Endometrial microvascular endothelial cells (primary cell): Measurements from ENCODE around the gene KRTAP10-12. TPM values are rescaled to one million over a fixed set of nuclear protein-coding genes. Genes with fewer than 3 reads are reported as not detected.
"Not testable (repeated sequence)": the region's sequence is repeated elsewhere in the genome, so short reads cannot be mapped to it uniquely, and the experiment has no call there.

Source experiments
- in situ Hi-C: cut with HindIII; loops from 2 replicates; pipeline ENCODE4 v1.10.0; 2017; ENCODE audit warnings: low sequenced_read_pairs, low pct_unique_long_range_greater_than_20kb; ENCODE audit errors: inconsistent ontology term
- total RNA-seq: library from RNA; depleted of rRNA; stranded (reverse); fragments of >200 nt; gene quantifications from one replicate; pipeline ENCODE4 v1.2.3, GENCODE V29; 2015; ENCODE audit errors: inconsistent ontology term

Gene KRTAP10-12
- total RNA-seq, 1 donor from 2014 or later = not detected

GRCh38 chr21:44666401-44667320 lies 30.3 kb upstream of the KRTAP10-12 start, which contains the start of gene KRTAP12-2:
Gene KRTAP12-2 (minus strand): TSS chr21:44666927. CDS start chr21:44666886, 41 bp downstream.
- in situ Hi-C loops = no loop called here

GRCh38 chr21:44667612-44668011 lies 29.4 kb upstream of the KRTAP10-12 start:
- in situ Hi-C loops = no loop called here

GRCh38 chr21:44670642-44671432 lies 26.1 kb upstream of the KRTAP10-12 start:
- in situ Hi-C loops = no loop called here

- in situ Hi-C loops = no loop called here
Measured at GRCh38 chr21:44671911-44672310, 25.1 kb upstream of the KRTAP10-12 start.

- in situ Hi-C loops = no loop called here
Measured at GRCh38 chr21:44677881-44678280, 19.1 kb upstream of the KRTAP10-12 start.

GRCh38 chr21:44681152-44681551 lies 15.8 kb upstream of the KRTAP10-12 start:
- in situ Hi-C loops = no loop called here

GRCh38 chr21:44681861-44682579 lies 15.0 kb upstream of the KRTAP10-12 start, which contains the start of gene KRTAP12-1:
Gene KRTAP12-1 (minus strand): TSS chr21:44682163. CDS start chr21:44682123, 40 bp downstream.
- in situ Hi-C loops = no loop called here

- in situ Hi-C loops = no loop called here
Measured at GRCh38 chr21:44682580-44683151, 14.3 kb upstream of the KRTAP10-12 start.

- in situ Hi-C loops = no loop called here
Measured at GRCh38 chr21:44684077-44684476, 12.9 kb upstream of the KRTAP10-12 start.

- in situ Hi-C loops = no loop called here
Measured at GRCh38 chr21:44684483-44684882, 12.5 kb upstream of the KRTAP10-12 start.

- in situ Hi-C loops = not testable (repeated sequence)
Measured at GRCh38 chr21:44685050-44685449, 11.9 kb upstream of the KRTAP10-12 start.

GRCh38 chr21:44686000-44686781 lies 10.8 kb upstream of the KRTAP10-12 start:
- in situ Hi-C loops = no loop called here

GRCh38 chr21:44686843-44687561 lies 10.0 kb upstream of the KRTAP10-12 start:
- in situ Hi-C loops = no loop called here

- in situ Hi-C loops = no loop called here
Measured at GRCh38 chr21:44687671-44688070, 9.3 kb upstream of the KRTAP10-12 start.

- in situ Hi-C loops = not testable (repeated sequence)
Measured at GRCh38 chr21:44689740-44690139, 7.2 kb upstream of the KRTAP10-12 start.

GRCh38 chr21:44691686-44692085 lies 5.3 kb upstream of the KRTAP10-12 start:
- in situ Hi-C loops = no loop called here

GRCh38 chr21:44692798-44693512 lies 4.0 kb upstream of the KRTAP10-12 start:
- in situ Hi-C loops = no loop called here
